MM.1S (cell line): ENCODE data around the gene SBF1.

ENCODE experiments used
- DNase-seq: peaks from one replicate; pipeline ENCODE4 v3.0.0-alpha.2; 2015
- H2AFZ ChIP-seq: fragments of 300-600 bp; sonication (generic); 2 replicates; pipeline ENCODE4 v1.6.0; 2016; ENCODE audit warnings: antibody characterized with exemption, low read length
- H3F3A ChIP-seq: fragments of 300-600 bp; sonication (generic); 2 replicates; pipeline ENCODE4 v1.6.1; 2016; ENCODE audit warnings: mild to moderate bottlenecking, antibody characterized with exemption, low read length, moderate library complexity, mixed read lengths; ENCODE audit not compliant: insufficient read depth
- H3K27ac ChIP-seq: fragments of 300-600 bp; sonication (generic); 2 replicates; pipeline ENCODE4 v1.5.1; 2016; ENCODE audit warnings: mild to moderate bottlenecking, low read length
- H3K27me3 ChIP-seq: fragments of 300-600 bp; sonication (generic); replicated peaks from 2 replicates; pipeline ENCODE4 v1.6.0; 2016; ENCODE audit warnings: low read length; ENCODE audit not compliant: insufficient read depth
- H3K36me3 ChIP-seq: fragments of 300-600 bp; sonication (generic); replicated peaks from 2 replicates; pipeline ENCODE4 v1.6.1; 2016; ENCODE audit warnings: mild to moderate bottlenecking, low read length, mixed read lengths; ENCODE audit not compliant: insufficient read depth
- H3K4me1 ChIP-seq: fragments of 300-600 bp; sonication (generic); 2 replicates; pipeline ENCODE4 v1.6.1; 2016; ENCODE audit warnings: low read length, mixed read lengths
- H3K4me2 ChIP-seq: fragments of 300-600 bp; sonication (generic); 2 replicates; pipeline ENCODE4 v1.6.0; 2016; ENCODE audit warnings: low read depth, low read length
- H3K4me3 ChIP-seq: fragments of 300-600 bp; sonication (generic); 2 replicates; pipeline ENCODE4 v1.5.1; 2016; ENCODE audit warnings: low read length, mixed read lengths
- H3K79me2 ChIP-seq: fragments of 300-600 bp; sonication (generic); 2 replicates; pipeline ENCODE4 v1.6.1; 2016; ENCODE audit warnings: mixed run types, low read length, mixed read lengths
- H3K9ac ChIP-seq: fragments of 300-600 bp; sonication (generic); 2 replicates; pipeline ENCODE4 v1.6.1; 2016; ENCODE audit warnings: low read length, mixed read lengths
- H3K9me2 ChIP-seq: fragments of 300-600 bp; sonication (generic); replicated peaks from 2 replicates; pipeline ENCODE4 v1.6.1; 2016; ENCODE audit warnings: mild to moderate bottlenecking, low read length, mixed read lengths; ENCODE audit not compliant: insufficient read depth
- H3K9me3 ChIP-seq: fragments of 300-600 bp; sonication (generic); replicated peaks from 2 replicates; pipeline ENCODE4 v1.6.1; 2016; ENCODE audit warnings: mild to moderate bottlenecking, low read length, mixed read lengths; ENCODE audit not compliant: insufficient read depth
- H4K20me1 ChIP-seq: fragments of 300-600 bp; sonication (generic); 2 replicates; pipeline ENCODE4 v1.6.1; 2016; ENCODE audit warnings: mild to moderate bottlenecking, low read length, moderate library complexity, mixed read lengths; ENCODE audit not compliant: insufficient read depth
- EZH2 ChIP-seq: fragments of 300-600 bp; sonication (generic); optimal IDR thresholded peaks from 2 replicates; pipeline ENCODE3; 2017; ENCODE audit warnings: low read depth, mild to moderate bottlenecking, antibody characterized with exemption, low read length, mixed read lengths
- EZH2phosphoT487 ChIP-seq: fragments of 300-600 bp; sonication (generic); IDR thresholded peaks from 2 replicates; pipeline ENCODE4 v1.6.1; 2018; ENCODE audit warnings: antibody characterized with exemption, low read length
- TF ChIP-seq, protein P1 (sequence below): fragments of 300-600 bp; sonication (generic); IDR thresholded peaks from 2 replicates; pipeline ENCODE4 v1.5.1; 2016; ENCODE audit warnings: antibody characterized with exemption, low read length, mixed read lengths

Gene SBF1

DNA sequence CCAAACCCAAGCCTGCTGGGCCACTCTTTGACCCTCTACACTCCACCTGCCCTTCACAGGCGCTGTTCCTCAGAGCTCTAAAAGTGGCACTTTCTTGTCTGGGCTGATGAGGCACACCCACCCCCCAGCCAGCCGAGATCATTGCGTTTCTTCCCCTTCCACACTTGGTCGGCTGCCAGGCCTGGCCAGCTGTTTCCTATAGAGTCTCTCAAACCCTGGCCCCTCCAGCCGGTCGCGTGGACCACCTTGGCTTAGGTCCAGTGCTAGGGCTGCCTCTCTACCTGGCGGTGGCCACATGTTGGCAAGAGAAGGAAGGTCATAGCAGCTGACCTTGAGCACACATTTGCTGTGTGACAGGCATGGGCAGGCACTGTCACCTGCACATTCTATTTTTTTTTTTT is 71.1 kb downstream of the SBF1 start:
- no peaks in the 10 kb centered on the region for H3F3A ChIP-seq
- H3K4me2 ChIP-seq = no peak overlapping the region
- DNase-seq = no peak
- H3K4me1 ChIP-seq = no peaks in the 10 kb centered on the region
- no peak overlapping the region for H3K27ac ChIP-seq
- no peak for TF ChIP-seq EZH2
- TF ChIP-seq EZH2phosphoT487 = no peak
- TF ChIP-seq, protein P1, sequence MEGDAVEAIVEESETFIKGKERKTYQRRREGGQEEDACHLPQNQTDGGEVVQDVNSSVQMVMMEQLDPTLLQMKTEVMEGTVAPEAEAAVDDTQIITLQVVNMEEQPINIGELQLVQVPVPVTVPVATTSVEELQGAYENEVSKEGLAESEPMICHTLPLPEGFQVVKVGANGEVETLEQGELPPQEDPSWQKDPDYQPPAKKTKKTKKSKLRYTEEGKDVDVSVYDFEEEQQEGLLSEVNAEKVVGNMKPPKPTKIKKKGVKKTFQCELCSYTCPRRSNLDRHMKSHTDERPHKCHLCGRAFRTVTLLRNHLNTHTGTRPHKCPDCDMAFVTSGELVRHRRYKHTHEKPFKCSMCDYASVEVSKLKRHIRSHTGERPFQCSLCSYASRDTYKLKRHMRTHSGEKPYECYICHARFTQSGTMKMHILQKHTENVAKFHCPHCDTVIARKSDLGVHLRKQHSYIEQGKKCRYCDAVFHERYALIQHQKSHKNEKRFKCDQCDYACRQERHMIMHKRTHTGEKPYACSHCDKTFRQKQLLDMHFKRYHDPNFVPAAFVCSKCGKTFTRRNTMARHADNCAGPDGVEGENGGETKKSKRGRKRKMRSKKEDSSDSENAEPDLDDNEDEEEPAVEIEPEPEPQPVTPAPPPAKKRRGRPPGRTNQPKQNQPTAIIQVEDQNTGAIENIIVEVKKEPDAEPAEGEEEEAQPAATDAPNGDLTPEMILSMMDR = no peak
- H3K9ac ChIP-seq = no peak overlapping the region
- no peaks in the 10 kb centered on the region for H3K9me3 ChIP-seq
- no peak overlapping the region for H2AFZ ChIP-seq
- H3K4me3 ChIP-seq = no peak overlapping the region
- H3K36me3 ChIP-seq = 0 out of 2 replicates have a peak, but pooled peaks cover 4% of the 10 kb centered on the region
- H4K20me1 ChIP-seq = no peaks in the 10 kb centered on the region
- H3K27me3 ChIP-seq = no peaks in the 10 kb centered on the region
- H3K9me2 ChIP-seq = no peaks in the 10 kb centered on the region
- H3K79me2 ChIP-seq = peaks cover 19% of the 10 kb centered on the region

DNA sequence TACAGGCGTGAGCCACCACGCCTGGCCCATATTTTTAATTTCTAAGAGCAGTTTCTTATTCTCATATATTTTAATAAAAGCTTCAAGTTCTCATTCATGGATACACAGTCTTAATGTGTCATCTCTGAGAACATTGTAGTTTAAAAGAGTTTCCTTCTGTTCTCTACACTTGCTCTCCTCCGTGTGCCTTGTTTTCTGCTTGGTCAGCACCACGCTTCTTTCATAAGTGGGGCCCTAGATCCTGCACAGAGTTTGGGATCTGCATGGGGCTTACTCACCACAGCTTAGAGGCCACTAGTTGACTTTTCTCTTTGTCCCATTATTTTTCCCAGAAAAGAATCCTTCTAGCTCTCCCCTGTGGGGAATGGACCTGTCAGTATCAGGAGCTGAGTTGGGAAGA is 72.9 kb downstream of the SBF1 start:
- Histone ChIP-seq H3K9me2 (no peaks in the 10 kb centered on the region), H3K4me3 (no peak overlapping the region), H3K9me3 (no peaks in the 10 kb centered on the region), H3K79me2 (peaks cover 21% of the 10 kb centered on the region), H3K9ac (no peak overlapping the region), H3F3A (no peaks in the 10 kb centered on the region), H3K27me3 (no peaks in the 10 kb centered on the region), H2AFZ (no peak overlapping the region), H3K27ac (no peak overlapping the region), H3K36me3 (0 out of 2 replicates have a peak, but pooled peaks cover 4% of the 10 kb centered on the region), H4K20me1 (no peaks in the 10 kb centered on the region), H3K4me2 (no peak overlapping the region), H3K4me1 (peaks cover 3% of the 10 kb centered on the region)
- no peak for DNase-seq
- TF ChIP-seq EZH2phosphoT487 (no peak), EZH2 (no peak)
- TF ChIP-seq, protein P1 = no peak

DNA sequence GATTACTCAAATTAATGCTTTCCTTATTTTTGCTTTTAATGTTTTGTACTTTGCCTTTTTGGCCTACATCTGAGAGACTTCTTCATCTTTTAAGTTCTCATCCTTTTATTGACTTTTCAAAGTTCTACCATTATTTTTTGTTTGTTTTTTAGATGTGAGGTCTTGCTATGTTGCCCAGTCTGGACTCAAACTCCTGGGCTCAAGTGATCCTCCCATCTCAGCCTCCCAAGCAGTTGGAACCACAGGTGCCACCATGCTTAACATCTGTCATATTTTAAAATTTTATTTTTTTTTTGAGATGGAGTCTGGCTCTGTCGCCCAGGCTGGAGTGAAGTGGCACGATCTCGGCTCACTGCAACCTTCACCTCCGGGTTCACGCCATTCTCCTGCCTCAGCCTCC is 73.9 kb downstream of the SBF1 start:
- Histone ChIP-seq H3F3A (peaks cover 3% of the 10 kb centered on the region; the same call in 1 of the 2 replicates), H2AFZ (no peak overlapping the region), H3K9me3 (no peaks in the 10 kb centered on the region), H3K9me2 (no peaks in the 10 kb centered on the region), H4K20me1 (no peaks in the 10 kb centered on the region), H3K9ac (no peak overlapping the region), H3K27ac (no peak overlapping the region), H3K4me3 (no peak overlapping the region), H3K79me2 (peaks cover 21% of the 10 kb centered on the region), H3K4me1 (peaks cover 10% of the 10 kb centered on the region), H3K27me3 (no peaks in the 10 kb centered on the region), H3K4me2 (no peak overlapping the region), H3K36me3 (no peaks in the 10 kb centered on the region)
- no peak for DNase-seq
- TF ChIP-seq EZH2phosphoT487 (no peak), EZH2 (no peak)
- TF ChIP-seq, protein P1 = no peak
